KG1 (cell line): Measurements from ENCODE around the gene PCK2.

Experiments used
- DNase-seq: peaks from one replicate; lab custom pipeline; 2025; lab: John Stamatoyannopoulos, UW

PCK2 gene

DNA sequence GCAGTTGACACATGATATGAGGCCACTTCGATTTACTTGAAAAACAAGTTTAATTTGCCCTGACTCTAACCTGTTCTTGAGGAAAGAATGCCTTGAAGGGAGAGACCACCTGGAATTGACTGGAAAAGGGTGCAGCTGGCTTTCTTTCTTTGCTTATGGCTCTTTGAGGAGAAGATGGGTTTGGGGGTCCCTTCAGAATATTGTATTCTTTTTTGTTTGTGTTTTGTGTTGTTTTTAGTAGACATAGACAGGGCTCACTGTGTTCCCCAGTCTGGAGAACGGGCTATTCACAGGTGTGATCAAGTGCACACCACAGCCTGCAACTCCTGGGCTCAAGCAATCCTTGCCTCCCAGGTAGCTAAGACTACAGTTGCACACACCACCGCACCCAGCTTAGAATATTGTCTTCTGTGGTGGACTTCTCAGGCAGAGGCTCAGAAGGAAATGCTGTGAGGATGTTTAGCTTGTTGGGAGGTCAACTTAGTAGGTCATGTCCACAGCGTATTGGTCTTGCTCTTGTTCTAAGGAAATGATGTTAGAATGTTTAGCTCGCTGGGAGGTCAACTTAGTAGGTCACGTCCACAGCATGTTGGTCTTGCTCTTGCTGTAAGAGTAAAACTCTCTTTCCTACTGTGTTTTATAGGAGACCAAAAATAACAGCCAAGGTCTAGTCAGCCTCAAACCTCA, 22.2 kb downstream of the PCK2 start:
- DNase-seq: no peak

DNA sequence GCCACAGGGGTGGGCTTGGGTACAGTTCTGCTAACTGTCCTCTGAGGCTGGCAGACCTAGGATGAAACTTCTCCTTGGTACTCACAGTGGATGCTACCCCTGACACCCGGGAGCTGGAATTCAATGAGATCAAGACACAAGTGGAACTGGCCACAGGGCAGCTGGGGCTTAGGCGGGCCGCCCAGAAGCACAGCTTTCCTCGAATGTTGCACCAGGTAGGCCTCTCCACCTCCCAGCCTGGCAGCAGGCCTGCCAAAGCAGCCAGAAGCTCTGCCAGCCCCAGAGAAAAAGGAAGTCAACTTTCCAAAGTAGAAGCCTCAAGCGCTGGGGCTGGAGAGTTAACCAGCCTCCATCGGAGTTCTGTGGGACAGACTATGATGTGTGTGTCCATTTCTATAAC, 23.1 kb downstream of the PCK2 start:
- DNase-seq: no peak

DNA sequence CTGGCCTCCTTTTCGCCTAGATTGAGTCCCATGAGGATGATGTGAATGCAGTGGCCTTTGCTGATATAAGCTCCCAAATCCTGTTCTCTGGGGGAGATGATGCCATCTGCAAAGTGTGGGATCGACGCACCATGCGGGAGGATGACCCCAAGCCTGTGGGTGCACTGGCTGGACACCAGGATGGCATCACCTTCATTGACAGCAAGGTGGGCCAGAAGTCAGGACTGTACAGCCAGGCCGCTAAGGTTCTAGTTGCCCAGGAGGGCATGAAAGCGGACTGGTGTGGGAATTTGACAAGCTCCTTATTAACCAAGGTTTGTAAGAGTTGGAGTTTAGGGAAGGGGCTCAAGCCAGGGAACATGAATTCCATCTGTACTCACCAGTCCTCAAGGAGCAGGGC, 25.6 kb downstream of the PCK2 start:
- DNase-seq: no peak

DNA sequence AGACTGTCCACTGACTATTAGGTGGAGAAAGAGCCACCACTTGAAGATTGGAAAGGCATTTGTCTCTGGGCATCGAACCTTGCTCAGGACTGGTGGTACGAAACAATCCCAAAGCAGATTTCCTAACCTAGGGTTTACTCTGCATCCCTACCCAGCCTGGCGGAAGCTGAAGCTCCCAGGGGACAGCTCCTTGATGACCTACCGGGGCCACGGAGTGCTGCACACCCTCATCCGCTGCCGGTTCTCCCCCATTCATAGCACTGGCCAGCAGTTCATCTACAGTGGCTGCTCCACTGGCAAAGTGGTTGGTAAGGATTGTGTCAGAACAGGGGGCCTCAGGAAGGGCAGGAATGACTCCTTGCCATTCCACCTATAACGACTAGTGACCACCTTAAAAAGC, 27.1 kb downstream of the PCK2 start:
- no peak for DNase-seq

DNA sequence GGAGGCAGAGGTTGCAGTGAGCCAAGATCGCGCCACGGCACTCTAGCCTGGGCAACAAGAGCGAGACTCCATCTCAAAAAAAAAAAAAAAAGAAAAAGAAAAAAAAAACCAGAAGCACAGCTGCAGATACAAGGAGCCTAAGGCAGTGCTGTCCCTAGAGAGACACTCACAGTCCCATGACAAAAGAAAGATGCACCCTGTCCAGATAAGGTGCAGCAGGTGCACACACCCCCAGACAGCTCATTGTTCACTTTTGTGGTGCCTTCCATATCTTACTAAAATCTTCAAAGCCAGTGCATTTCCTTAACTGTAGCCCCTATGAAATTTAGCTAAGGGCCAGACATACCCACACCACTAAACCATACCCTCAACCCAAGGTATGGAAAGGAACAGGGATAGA, 28.3 kb downstream of the PCK2 start:
- no peak for DNase-seq

DNA sequence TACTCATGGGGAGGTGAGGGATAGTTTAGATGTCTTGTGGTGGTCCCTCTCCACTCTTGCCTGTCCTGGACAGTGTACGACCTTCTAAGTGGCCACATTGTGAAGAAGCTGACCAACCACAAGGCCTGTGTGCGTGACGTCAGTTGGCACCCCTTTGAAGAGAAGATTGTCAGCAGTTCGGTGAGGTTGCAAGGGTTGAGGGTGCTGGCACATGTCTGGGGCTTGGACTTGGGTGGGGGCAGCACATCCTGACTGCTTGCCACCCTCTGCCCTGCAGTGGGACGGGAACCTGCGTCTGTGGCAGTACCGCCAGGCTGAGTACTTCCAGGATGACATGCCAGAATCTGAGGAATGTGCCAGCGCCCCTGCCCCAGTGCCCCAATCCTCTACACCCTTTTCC, 28.8 kb downstream of the PCK2 start:
- DNase-seq: no peak

DNA sequence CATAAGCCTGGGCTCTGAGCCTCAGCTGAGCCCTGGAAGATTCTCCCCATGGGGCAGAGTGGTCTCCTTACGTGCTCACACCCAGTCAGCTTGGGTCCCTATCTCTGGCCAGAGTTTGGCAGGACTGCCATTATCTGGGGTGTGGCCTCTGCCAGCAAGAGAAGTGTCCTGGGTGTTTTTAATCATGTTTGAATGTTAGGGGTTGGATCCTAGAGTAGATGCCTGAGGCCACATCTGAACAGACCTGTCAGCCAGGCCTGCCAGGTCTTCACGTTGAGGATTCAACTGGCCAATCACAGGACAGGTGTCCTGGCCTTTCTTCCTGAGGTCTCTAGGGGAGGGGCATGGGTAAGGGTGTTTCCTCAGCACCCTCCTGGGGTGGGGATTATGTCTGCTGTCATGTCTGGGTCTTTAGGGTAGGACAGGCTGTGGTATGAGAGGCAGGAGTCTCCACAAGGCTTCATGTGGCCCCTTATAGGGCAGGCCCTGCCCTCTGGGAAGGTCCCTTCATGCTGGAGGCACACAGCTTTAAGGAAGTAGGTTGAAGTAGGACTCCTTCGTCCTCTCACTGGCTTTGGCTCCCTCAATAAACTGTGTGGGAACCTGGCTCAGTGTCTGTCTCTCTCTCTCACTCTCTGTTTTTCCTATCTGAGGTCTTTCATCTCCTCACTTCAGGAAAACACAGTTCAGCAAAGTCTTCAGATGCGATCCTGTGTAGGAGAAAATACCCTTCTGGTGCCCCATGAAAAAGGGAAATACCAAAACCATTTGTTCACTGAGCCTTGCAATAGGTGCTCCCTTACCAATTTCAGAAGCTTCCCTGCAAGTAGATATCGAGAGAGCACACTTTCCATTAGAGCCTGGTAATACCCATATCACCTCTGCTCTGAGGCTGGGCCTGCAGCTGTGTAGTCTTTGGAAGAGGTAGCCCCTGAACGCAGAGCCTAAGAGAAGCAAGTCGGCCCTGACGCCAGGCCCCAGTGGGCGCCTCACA, 29.6 kb downstream of the PCK2 start:
- DNase-seq: no peak

DNA sequence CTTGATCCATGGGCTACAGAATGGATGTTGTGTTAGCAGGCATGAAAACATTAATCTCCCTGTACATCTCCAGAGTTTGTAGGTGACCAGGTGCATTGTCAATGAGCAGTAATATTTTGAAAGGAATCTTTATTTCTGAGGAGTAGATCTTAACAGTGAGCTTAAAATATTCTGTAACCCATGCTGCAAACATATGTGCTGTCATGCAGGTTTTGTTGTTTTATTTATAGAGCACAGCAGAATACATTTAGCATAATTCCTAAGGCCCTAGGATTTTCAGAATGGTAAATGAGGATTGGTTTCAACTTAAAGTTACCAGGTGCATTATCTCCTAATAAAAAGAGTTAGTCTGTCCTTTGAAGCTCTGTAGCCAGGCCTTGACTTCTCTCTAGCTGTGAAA, 32.8 kb downstream of the PCK2 start:
- DNase-seq: no peak

DNA sequence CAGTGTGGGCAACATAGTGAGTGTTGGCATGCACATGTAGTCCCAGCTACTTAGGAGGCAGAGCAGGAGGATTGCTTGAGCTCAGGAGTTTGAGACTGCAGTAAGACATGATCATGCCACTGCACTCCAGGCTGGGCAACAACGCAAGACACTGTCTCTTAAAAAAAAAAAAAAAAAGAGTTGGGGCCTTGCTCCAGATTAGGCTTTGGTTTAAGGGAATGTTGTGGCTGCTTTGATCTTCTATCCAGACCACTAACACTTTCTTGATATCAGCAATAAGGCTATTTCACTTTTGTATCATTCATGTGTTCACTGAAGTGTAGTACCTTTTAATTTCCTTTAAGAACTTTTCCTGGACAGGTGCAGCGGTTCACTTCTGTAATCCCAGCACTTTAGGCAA, 33.6 kb downstream of the PCK2 start:
- no peak for DNase-seq

DNA sequence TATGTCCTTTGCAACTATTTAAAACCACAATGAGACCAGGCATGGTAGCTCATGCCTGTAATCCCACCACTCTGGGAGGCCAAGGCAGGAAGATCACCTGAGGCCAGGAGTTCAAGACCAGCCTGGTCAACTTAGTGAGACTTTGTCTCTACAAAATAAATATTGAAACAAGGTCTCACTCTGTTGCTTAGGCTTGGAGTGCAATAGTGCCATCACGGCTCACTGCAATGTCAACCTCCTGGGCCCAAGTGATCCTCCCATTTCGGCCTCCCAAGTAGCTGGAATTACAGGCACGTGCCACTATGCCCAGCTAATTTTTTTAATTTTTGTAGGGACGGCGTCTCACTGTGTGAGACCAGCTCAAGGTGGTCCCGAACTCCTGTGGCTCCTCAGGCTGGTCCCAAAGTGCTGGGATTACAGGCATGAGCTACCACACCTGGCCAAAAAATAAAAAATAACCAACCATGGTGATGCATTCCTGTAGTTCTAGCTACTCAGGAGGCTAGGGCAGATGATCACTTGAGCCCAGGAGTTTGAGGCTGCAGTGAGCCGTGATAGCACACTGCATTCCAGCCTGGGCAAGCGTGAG, 35.4 kb downstream of the PCK2 start:
- no peak for DNase-seq

DNA sequence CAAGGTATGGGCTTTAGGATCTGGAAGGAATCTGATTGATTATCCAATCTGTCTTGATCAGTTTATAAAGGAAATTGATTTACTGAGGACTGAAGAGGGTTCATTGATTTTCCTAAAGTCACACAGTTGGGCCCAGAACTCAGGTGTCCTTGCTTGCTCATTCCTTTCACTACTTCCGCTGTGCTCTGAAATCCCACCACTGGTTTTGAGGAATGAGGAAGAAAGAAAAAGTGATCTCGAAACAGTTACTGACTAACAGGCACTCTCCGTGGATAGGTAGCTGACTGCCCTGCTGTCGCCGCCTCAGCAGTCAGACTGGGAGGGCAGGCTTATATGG, 36.2 kb downstream of the PCK2 start, which contains the start of gene FITM1:
FITM1 (plus strand) TSS at position 280 of the 337 bp plus-strand sequence. CDS start 905 bp downstream, outside the sequence.
- no peak for DNase-seq

DNA sequence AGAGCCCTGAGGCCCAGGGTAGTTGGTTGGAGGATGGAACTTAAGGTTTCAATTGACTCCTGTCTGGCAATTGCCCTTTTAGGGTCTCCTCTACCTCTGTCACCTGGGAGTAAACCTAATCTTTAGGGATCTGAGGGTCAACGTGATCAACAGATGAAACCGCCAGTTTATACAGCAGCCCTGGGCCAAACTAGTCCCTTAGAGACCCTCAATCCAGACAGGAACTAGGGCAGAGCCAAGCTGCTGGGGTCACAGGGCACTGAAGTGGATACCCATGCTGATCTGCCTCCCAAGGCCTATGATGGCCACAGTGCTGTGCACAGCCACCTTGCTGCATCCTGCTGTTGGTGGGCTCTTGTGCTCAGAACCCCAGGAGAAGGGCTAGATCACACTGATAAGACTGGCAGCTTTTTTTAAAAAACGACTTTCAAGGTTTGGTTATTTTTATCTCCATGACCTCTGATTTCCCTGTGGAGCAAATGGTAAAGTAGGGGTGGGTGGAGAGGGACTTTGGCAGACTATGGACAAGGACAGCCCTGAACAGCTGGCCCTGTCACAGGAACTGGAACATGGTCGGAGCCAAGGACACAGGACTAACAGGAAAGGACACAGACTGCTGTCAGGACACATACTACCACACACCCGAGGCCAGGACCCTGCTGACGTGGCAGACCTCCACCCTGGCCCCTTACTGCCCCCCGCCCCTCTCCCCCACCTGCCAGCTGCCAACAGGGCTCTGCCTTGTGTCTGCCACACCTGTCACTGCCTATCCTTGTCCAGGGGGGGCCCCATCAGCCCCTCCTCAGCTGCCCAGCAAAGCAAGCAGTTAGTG, 36.8 kb downstream of the PCK2 start:
- DNase-seq: no peak

DNA sequence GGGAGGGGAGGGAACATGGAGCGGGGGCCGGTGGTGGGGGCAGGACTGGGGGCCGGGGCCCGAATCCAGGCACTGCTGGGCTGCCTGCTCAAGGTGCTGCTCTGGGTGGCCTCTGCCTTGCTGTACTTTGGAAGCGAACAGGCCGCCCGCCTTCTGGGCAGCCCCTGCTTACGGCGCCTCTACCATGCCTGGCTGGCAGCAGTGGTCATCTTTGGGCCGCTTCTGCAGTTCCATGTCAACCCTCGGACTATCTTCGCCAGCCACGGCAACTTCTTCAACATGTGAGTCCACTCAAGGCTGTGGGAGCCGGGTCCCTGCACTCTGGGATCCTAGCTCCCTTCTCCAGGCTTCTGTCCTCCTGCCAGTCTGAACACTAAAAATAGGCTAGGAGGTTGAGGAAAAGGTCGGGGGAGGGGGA, 37.4 kb downstream of the PCK2 start:
- DNase-seq: no peak

DNA sequence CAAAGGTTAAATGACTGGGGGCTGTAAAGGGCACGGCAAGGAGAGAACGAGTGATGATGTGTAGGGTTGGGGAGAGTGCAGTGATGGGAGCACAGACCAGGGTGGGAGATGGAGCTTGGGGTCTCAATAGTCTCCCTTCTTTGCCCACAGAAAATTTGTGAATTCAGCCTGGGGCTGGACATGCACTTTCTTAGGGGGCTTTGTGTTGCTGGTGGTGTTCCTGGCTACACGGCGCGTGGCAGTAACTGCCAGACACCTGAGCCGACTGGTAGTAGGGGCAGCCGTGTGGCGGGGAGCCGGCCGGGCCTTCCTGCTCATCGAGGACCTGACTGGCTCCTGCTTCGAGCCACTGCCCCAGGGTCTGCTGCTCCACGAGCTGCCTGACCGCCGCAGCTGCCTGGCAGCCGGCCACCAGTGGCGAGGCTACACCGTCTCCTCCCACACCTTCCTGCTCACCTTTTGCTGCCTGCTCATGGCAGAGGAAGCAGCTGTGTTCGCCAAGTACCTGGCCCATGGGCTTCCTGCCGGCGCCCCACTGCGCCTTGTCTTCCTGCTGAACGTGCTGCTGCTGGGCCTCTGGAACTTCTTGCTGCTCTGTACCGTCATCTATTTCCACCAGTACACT, 38.1 kb downstream of the PCK2 start:
- DNase-seq: no peak

DNA sequence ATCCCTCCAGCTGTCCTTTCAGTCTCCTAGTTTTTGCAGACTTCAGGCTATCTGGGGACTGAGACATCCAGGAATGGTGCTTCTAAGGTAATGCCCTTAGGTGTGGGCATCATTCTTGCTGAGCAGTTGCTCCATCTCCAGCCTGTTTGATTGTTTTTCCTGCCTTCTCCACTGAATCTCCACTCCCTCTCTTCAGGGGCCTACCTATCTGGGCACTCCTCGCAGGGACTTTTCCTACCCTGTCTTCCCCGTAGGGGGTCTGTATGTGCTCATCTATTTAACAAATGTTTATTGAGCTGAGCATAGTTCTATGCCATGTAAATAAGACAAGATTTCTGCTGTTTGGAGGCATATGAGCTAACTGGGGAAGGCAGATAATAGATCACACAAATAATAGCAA, 38.9 kb downstream of the PCK2 start:
- DNase-seq: no peak

DNA sequence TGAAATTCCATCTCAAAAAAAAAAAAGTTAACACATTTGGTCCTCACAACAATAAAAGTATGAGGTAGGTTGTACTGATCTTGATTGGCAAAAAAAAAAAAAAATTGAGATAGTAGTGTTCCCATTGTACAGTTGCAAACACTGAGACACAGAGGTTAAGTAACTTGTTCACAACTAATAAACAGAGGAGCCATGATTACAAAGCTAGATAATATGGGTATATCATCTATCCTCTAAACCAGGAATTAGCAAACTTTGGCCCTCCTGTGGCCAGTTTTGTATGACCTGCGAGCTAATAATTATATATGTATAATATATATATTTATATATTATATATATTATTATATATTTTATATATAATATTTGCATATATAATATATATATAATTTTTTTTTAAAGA, 39.6 kb downstream of the PCK2 start:
- DNase-seq: no peak

DNA sequence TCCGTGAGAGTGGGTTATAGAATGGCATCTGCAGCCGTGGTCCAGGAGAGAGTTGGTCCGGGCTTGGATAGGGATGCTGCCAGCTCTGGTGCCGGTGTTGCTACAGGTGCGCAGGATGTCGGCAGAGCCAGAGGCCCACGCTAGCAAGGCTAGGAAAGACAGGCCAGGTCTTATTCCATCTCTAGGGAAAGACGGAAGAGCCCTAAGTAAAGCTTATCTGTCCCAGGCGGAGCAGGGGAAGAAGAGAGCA, 41.4 kb downstream of the PCK2 start:
- no peak for DNase-seq

DNA sequence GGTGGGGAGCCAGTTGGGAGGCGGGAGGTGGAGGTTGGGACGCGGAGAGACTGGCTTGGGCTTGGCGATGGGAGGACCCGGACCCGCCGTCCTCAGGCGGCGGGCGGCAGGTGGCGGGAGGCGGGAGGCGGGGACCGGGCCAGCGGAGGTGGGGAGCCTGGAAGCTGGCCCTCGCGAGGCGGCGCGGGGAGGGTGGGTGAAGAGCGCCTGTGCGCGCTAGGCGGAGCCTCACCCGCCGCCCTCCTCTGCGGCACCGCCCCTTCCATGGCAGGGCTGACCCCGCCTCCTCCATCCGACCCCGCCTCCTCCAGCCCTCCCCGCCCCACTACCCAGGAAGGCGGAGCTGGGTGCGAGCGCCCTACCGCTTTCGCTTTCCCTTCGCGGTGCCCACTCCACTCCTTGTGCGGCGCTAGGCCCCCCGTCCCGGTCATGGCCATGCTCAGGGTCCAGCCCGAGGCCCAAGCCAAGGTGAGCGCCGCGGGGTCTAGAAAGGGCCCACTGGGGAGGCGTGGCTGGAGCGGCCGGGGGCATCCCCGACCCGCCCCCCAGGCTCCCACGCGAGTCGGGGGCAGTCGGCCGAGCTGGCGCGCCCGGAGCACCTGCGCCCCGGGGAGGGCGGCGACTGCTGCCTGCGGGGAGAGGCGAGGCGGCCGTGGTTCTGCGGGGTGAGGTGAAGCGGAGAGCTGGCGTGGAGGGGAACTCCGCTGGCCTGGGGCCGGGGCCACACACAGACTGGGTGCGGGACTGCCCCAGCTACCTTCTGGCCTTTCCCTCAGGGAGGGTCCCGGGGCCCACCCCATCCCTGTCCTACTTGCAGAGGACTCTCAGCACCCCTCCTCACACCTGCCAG, 41.9 kb downstream of the PCK2 start, which contains the start of gene PSME1:
PSME1 (plus strand) TSS at position 361 of the 850 bp plus-strand sequence; CDS start at position 430, 69 bp downstream.
- peak; percentile 69 for DNase-seq

DNA sequence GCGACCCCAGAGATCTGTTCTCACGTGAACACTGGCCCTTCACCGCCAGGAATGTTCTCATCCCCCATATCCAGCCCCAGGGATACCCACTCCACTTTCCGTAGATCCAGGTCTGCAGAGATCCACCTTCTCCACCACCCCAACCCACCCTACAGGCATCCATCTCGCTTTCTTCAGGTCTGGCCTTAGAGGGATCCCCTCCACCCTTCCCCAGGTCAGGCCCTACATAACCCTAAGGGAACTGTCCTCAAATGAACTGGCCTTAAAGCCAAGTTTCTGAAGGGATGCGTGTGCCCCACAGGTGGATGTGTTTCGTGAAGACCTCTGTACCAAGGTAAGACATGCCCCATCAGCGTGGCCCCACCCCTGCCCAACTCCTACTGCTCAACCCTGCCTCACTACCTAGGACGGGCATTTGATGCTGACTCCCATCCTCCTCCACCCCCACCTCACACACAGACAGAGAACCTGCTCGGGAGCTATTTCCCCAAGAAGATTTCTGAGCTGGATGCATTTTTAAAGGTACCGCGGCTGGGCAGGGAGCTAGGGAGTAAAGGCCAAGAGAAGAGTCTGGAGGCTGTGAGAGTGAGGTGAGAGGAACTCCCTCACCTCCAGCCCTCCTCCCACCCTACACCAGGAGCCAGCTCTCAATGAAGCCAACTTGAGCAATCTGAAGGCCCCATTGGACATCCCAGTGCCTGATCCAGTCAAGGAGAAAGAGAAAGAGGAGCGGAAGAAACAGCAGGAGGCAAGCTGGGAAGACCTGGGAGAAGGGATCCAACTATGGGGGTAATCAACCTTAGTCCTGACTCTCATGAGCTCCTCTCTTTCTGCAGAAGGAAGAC, 42.8 kb downstream of the PCK2 start:
- DNase-seq: no peak
